GM19468 (cell line): Measurements from ENCODE around the gene CHSY1.
"Not testable (repeated sequence)": the region's sequence is repeated elsewhere in the genome, so short reads cannot be mapped to it uniquely, and the experiment has no call there.

Source experiments
- ATAC-seq: cut with Tn5 transposase; IDR thresholded peaks from one replicate; pipeline ENCODE4 v1.9.1; 2021; ENCODE audit warnings: mild to moderate bottlenecking, moderate library complexity, moderate number of reproducible peaks; ENCODE audit not compliant: unreplicated experiment; ENCODE audit errors: extremely low read depth

The CHSY1 gene

GRCh38 chr15:101215681-101216080 is 36.2 kb downstream of the CHSY1 start:
- no peak for ATAC-seq

- ATAC-seq, result not testable (repeated sequence)
Observed at GRCh38 chr15:101214435-101215097, 37.3 kb downstream of the CHSY1 start.

GRCh38 chr15:101213570-101213969 is 38.3 kb downstream of the CHSY1 start:
- ATAC-seq, result no peak

GRCh38 chr15:101213147-101213546 is 38.7 kb downstream of the CHSY1 start:
- ATAC-seq, result no peak

GRCh38 chr15:101211897-101212296 is 40.0 kb downstream of the CHSY1 start:
- no peak for ATAC-seq

- no peak for ATAC-seq
Observed at GRCh38 chr15:101210466-101210865, 41.4 kb downstream of the CHSY1 start.

- no peak for ATAC-seq
Observed at GRCh38 chr15:101210058-101210457, 41.8 kb downstream of the CHSY1 start.

- no peak for ATAC-seq
Observed at GRCh38 chr15:101209285-101209845, 42.5 kb downstream of the CHSY1 start.

GRCh38 chr15:101207867-101208288 is 44.0 kb downstream of the CHSY1 start:
- no peak for ATAC-seq

- ATAC-seq, result no peak
Observed at GRCh38 chr15:101206176-101206591, 45.7 kb downstream of the CHSY1 start.

GRCh38 chr15:101204739-101205535 is 46.9 kb downstream of the CHSY1 start:
- ATAC-seq, result no peak

GRCh38 chr15:101203607-101204189 is 48.1 kb downstream of the CHSY1 start:
- ATAC-seq, result no peak

- no peak for ATAC-seq
Observed at GRCh38 chr15:101203029-101203573, 48.7 kb downstream of the CHSY1 start.

GRCh38 chr15:101201411-101202174 is 50.3 kb downstream of the CHSY1 start:
- no peak for ATAC-seq

- ATAC-seq, result no peak
Observed at GRCh38 chr15:101200181-101200580, 51.7 kb downstream of the CHSY1 start.

GRCh38 chr15:101198800-101199199 is 53.0 kb downstream of the CHSY1 start:
- ATAC-seq, result no peak

- ATAC-seq, result no peak
Observed at GRCh38 chr15:101198031-101198575, 53.7 kb downstream of the CHSY1 start.

GRCh38 chr15:101194546-101195125 is 57.2 kb downstream of the CHSY1 start:
- no peak for ATAC-seq

- ATAC-seq, result no peak
Observed at GRCh38 chr15:101193806-101194545, 57.9 kb downstream of the CHSY1 start.
